NCI-H1092 (cell line): Measurements from ENCODE around the gene MICAL3.
A peak's percentile ranks its signal among the peaks of the same experiment; 100 is the strongest.
"Not testable (repeated sequence)": the region's sequence is repeated elsewhere in the genome, so short reads cannot be mapped to it uniquely, and the experiment has no call there.

Source experiments
- DNase-seq: peaks from one replicate; lab custom pipeline; 2025; lab: John Stamatoyannopoulos, UW

MICAL3 gene

GRCh38 chr22:18024276-18024939, at the start of gene MICAL3:
TSS of gene MICAL3 (minus strand) at chr22:18024561. CDS start at chr22:17906812, 117,749 bp downstream.
- peak; percentile 39 for DNase-seq

GRCh38 chr22:18073927-18074326, 49.6 kb upstream of the MICAL3 start:
- DNase-seq: not testable (repeated sequence)

GRCh38 chr22:18073467-18073866, 49.1 kb upstream of the MICAL3 start:
- DNase-seq: no peak

- no peak for DNase-seq
Observed at GRCh38 chr22:18071968-18072310, 47.6 kb upstream of the MICAL3 start.

- DNase-seq: not testable (repeated sequence)
Observed at GRCh38 chr22:18071307-18071967, 47.1 kb upstream of the MICAL3 start.

- no peak for DNase-seq
Observed at GRCh38 chr22:18070556-18071306, 46.4 kb upstream of the MICAL3 start.

- no peak for DNase-seq
Observed at GRCh38 chr22:18070041-18070440, 45.7 kb upstream of the MICAL3 start.

GRCh38 chr22:18069041-18069440, 44.7 kb upstream of the MICAL3 start:
- no peak for DNase-seq

- no peak for DNase-seq
Observed at GRCh38 chr22:18068381-18068988, 44.1 kb upstream of the MICAL3 start.

GRCh38 chr22:18067548-18068341, 43.4 kb upstream of the MICAL3 start:
- DNase-seq: no peak

GRCh38 chr22:18067121-18067520, 42.8 kb upstream of the MICAL3 start:
- DNase-seq: no peak

- DNase-seq: no peak
Observed at GRCh38 chr22:18066181-18066859, 42.0 kb upstream of the MICAL3 start.

GRCh38 chr22:18065256-18065655, 40.9 kb upstream of the MICAL3 start:
- DNase-seq: no peak

GRCh38 chr22:18064636-18065035, 40.3 kb upstream of the MICAL3 start:
- no peak for DNase-seq

- not testable (repeated sequence) for DNase-seq
Observed at GRCh38 chr22:18063715-18064114, 39.4 kb upstream of the MICAL3 start.

GRCh38 chr22:18063306-18063705, 38.9 kb upstream of the MICAL3 start:
- DNase-seq: no peak

- DNase-seq: no peak
Observed at GRCh38 chr22:18062421-18062820, 38.1 kb upstream of the MICAL3 start.

GRCh38 chr22:18060646-18061620, 36.6 kb upstream of the MICAL3 start:
- no peak for DNase-seq

- DNase-seq: no peak
Observed at GRCh38 chr22:18059991-18060390, 35.6 kb upstream of the MICAL3 start.

GRCh38 chr22:18059473-18059872, 35.1 kb upstream of the MICAL3 start:
- DNase-seq: no peak
